ENCODE results near the gene COPS9. TPM values are rescaled to one million over a fixed set of nuclear protein-coding genes. Genes with fewer than 3 reads are reported as not detected.

COPS9 gene
- total RNA-seq, 1 experiment from 2014 or later, result 134 TPM

GRCh38 chr2:240163844-240164574 is 27.9 kb upstream of the COPS9 start:
- H3K36me3 ChIP-seq (ENCODE audit: control insufficient read depth, insufficient read depth, low read length), result no peaks in the 10 kb centered on the region
- in situ Hi-C loops (cut with HindIII; ENCODE audit: low pct_unique_long_range_greater_than_20kb, low sequenced_read_pairs) (no loop called here), intact Hi-C loops (cut with micrococcal nuclease; ENCODE audit: unreplicated experiment) (no loop called here)
- CTCF ChIA-PET, result no interaction called here
- no TSS peak for BruUV-seq (replicated peaks)
- DNase-seq (ENCODE audit: low read depth, low spot score), result no peak
- TF ChIP-seq SIN3A (IDR thresholded peaks at IDR 0.05; ENCODE audit: borderline replicate concordance, insufficient read depth, low read depth, low read length) (no peak), REST (IDR thresholded peaks at IDR 0.05; ENCODE audit: insufficient read depth in 1 of 2, low read depth in 2 of 2, low read length in 1 of 2) (no peak), TCF7L2 (IDR thresholded peaks at IDR 0.05; ENCODE audit: low read depth, low read length) (no peak), POLR2AphosphoS5 (IDR thresholded peaks at IDR 0.05; ENCODE audit: low read depth, low read length) (no peak), CTCF (IDR thresholded peaks at IDR 0.05) (no peak)
- no peak overlapping the region for H3K4me3 ChIP-seq (ENCODE audit: low read depth in 2 of 2, low read length in 2 of 2)
- no peaks in the 10 kb centered on the region for H3K4me1 ChIP-seq (ENCODE audit: control insufficient read depth, insufficient read depth, low read length)
- no peaks in the 10 kb centered on the region for H3K9me3 ChIP-seq (ENCODE audit: control insufficient read depth, insufficient read depth, low read depth, low read length)
- H3K27ac ChIP-seq (ENCODE audit: low read length), result no peak overlapping the region
- H3K27me3 ChIP-seq (ENCODE audit: control insufficient read depth, insufficient read depth, low read length), result no peaks in the 10 kb centered on the region
- POLR2A ChIA-PET, result no interaction called here
- no peak for ATAC-seq

- intact Hi-C loops (cut with micrococcal nuclease; ENCODE audit: unreplicated experiment), result no loop called here
- BruUV-seq (replicated peaks), result no TSS peak
- ChIA-PET POLR2A (no interaction called here), CTCF (no interaction called here)
- Histone ChIP-seq H3K4me3 (ENCODE audit: low read depth in 2 of 2, low read length in 2 of 2) (no peak overlapping the region), H3K27me3 (ENCODE audit: control insufficient read depth, insufficient read depth, low read length) (no peaks in the 10 kb centered on the region), H3K27ac (ENCODE audit: low read length) (no peak overlapping the region), H3K9me3 (ENCODE audit: control insufficient read depth, insufficient read depth, low read depth, low read length) (no peaks in the 10 kb centered on the region), H3K4me1 (ENCODE audit: control insufficient read depth, insufficient read depth, low read length) (no peaks in the 10 kb centered on the region), H3K36me3 (ENCODE audit: control insufficient read depth, insufficient read depth, low read length) (no peaks in the 10 kb centered on the region)
- no peak for ATAC-seq
- DNase-seq (ENCODE audit: low read depth, low spot score), result no peak
- in situ Hi-C loops (cut with HindIII; ENCODE audit: low pct_unique_long_range_greater_than_20kb, low sequenced_read_pairs), result no loop called here
- no peak for TF ChIP-seq SIN3A (IDR thresholded peaks at IDR 0.05; ENCODE audit: borderline replicate concordance, insufficient read depth, low read depth, low read length)
- no peak for TF ChIP-seq REST (IDR thresholded peaks at IDR 0.05; ENCODE audit: insufficient read depth in 1 of 2, low read depth in 2 of 2, low read length in 1 of 2)
- no peak for TF ChIP-seq CTCF (IDR thresholded peaks at IDR 0.05)
- TF ChIP-seq TCF7L2 (IDR thresholded peaks at IDR 0.05; ENCODE audit: low read depth, low read length), result no peak
- TF ChIP-seq POLR2AphosphoS5 (IDR thresholded peaks at IDR 0.05; ENCODE audit: low read depth, low read length), result no peak
Observed at GRCh38 chr2:240162939-240163714, 27.0 kb upstream of the COPS9 start.
